Activated naive CD8-positive, alpha-beta T cell treated with anti-CD3 and anti-CD28 coated beads for 36 hours (primary cell): ENCODE results near the gene KDM4C. TPM values are rescaled to one million over a fixed set of nuclear protein-coding genes. Genes with fewer than 3 reads are reported as not detected.

Experiments used
- DNase-seq: peaks from one replicate; pipeline ENCODE4 v3.0.0; 2021
- H3K27ac Mint-ChIP-seq: one replicate; pipeline ENCODE4 v1.8.0; 2022; ENCODE audit warnings: mild to moderate bottlenecking, moderate library complexity, mixed read lengths
- H3K27me3 Mint-ChIP-seq: one replicate; pipeline ENCODE4 v1.8.0; 2022; ENCODE audit warnings: mild to moderate bottlenecking, mixed read lengths
- H3K36me3 Mint-ChIP-seq: one replicate; pipeline ENCODE4 v1.8.0; 2021; ENCODE audit warnings: mild to moderate bottlenecking, mixed read lengths
- H3K4me1 Mint-ChIP-seq: one replicate; pipeline ENCODE4 v1.8.0; 2021; ENCODE audit warnings: mixed read lengths
- H3K4me3 Mint-ChIP-seq: one replicate; pipeline ENCODE4 v1.8.0; 2022; ENCODE audit warnings: mild to moderate bottlenecking, moderate library complexity, mixed read lengths
- H3K9me3 Mint-ChIP-seq: one replicate; pipeline ENCODE4 v1.8.0; 2022; ENCODE audit warnings: mixed read lengths
- total RNA-seq, 2 experiments: library from RNA; stranded (reverse); gene quantifications; one replicate each; pipeline ENCODE4 v1.2.3, GENCODE V29; 2021

Gene KDM4C
- total RNA-seq, 2 experiments from 2014 or later: 22.7 to 22.9 TPM

- Mint-ChIP-seq H3K27me3 (no peaks in the 10 kb centered on the region), H3K9me3 (no peaks in the 10 kb centered on the region), H3K4me3 (no peak overlapping the region), H3K4me1 (peaks cover 42% of the 10 kb centered on the region), H3K27ac (no peak overlapping the region), H3K36me3 (peaks cover 17% of the 10 kb centered on the region)
- no peak for DNase-seq
Measured at GRCh38 chr9:6927838-6928237, 170.1 kb downstream of the KDM4C start.

- Mint-ChIP-seq H3K27me3 (no peaks in the 10 kb centered on the region), H3K4me3 (no peak overlapping the region), H3K9me3 (peaks cover 2% of the 10 kb centered on the region), H3K36me3 (peaks cover 17% of the 10 kb centered on the region), H3K27ac (no peak overlapping the region), H3K4me1 (peaks cover 36% of the 10 kb centered on the region)
- no peak for DNase-seq
Measured at GRCh38 chr9:6928863-6929262, 171.1 kb downstream of the KDM4C start.

GRCh38 chr9:6929441-6930215 is 171.9 kb downstream of the KDM4C start:
- H3K36me3 Mint-ChIP-seq: peaks cover 15% of the 10 kb centered on the region
- no peak overlapping the region for H3K4me3 Mint-ChIP-seq
- H3K27me3 Mint-ChIP-seq: no peaks in the 10 kb centered on the region
- peaks cover 2% of the 10 kb centered on the region for H3K9me3 Mint-ChIP-seq
- H3K27ac Mint-ChIP-seq: no peak overlapping the region
- H3K4me1 Mint-ChIP-seq: peaks cover 34% of the 10 kb centered on the region
- no peak for DNase-seq

GRCh38 chr9:6930827-6931226 is 173.1 kb downstream of the KDM4C start:
- DNase-seq: no peak
- Mint-ChIP-seq H3K9me3 (peaks cover 2% of the 10 kb centered on the region), H3K4me1 (peaks cover 35% of the 10 kb centered on the region), H3K27me3 (no peaks in the 10 kb centered on the region), H3K4me3 (no peak overlapping the region), H3K27ac (no peak overlapping the region), H3K36me3 (peaks cover 12% of the 10 kb centered on the region)

- Mint-ChIP-seq H3K9me3 (peaks cover 2% of the 10 kb centered on the region), H3K27ac (peak overlapping the region; percentile 75), H3K36me3 (peaks cover 10% of the 10 kb centered on the region), H3K4me3 (no peak overlapping the region), H3K27me3 (no peaks in the 10 kb centered on the region), H3K4me1 (peaks cover 33% of the 10 kb centered on the region)
- peak; percentile 51 for DNase-seq
Measured at GRCh38 chr9:6931913-6932312, 174.1 kb downstream of the KDM4C start.

GRCh38 chr9:6936103-6936502 is 178.3 kb downstream of the KDM4C start:
- H3K9me3 Mint-ChIP-seq: peaks cover 2% of the 10 kb centered on the region
- peaks cover 12% of the 10 kb centered on the region for H3K4me1 Mint-ChIP-seq
- peaks cover 13% of the 10 kb centered on the region for H3K36me3 Mint-ChIP-seq

GRCh38 chr9:6937209-6937608 is 179.4 kb downstream of the KDM4C start:
- Mint-ChIP-seq H3K4me1 (peaks cover 10% of the 10 kb centered on the region), H3K27me3 (no peaks in the 10 kb centered on the region), H3K4me3 (no peak overlapping the region), H3K27ac (no peak overlapping the region), H3K9me3 (peaks cover 2% of the 10 kb centered on the region), H3K36me3 (peaks cover 12% of the 10 kb centered on the region)
- no peak for DNase-seq

More at GRCh38 chr9:6936103-6936502, 178.3 kb downstream of the KDM4C start:
- no peak overlapping the region for H3K4me3 Mint-ChIP-seq
- H3K27me3 Mint-ChIP-seq: no peaks in the 10 kb centered on the region
- no peak for DNase-seq
- H3K27ac Mint-ChIP-seq: no peak overlapping the region

GRCh38 chr9:6938447-6938846 is 180.7 kb downstream of the KDM4C start:
- Mint-ChIP-seq H3K27me3 (no peaks in the 10 kb centered on the region), H3K36me3 (peaks cover 9% of the 10 kb centered on the region), H3K27ac (no peak overlapping the region), H3K4me3 (no peak overlapping the region), H3K9me3 (peaks cover 1% of the 10 kb centered on the region), H3K4me1 (peaks cover 14% of the 10 kb centered on the region)
- DNase-seq: no peak

- H3K36me3 Mint-ChIP-seq: peaks cover 8% of the 10 kb centered on the region
- H3K27ac Mint-ChIP-seq: no peak overlapping the region
- H3K4me1 Mint-ChIP-seq: peaks cover 18% of the 10 kb centered on the region
- no peaks in the 10 kb centered on the region for H3K27me3 Mint-ChIP-seq
- DNase-seq: no peak
- H3K9me3 Mint-ChIP-seq: no peaks in the 10 kb centered on the region
- H3K4me3 Mint-ChIP-seq: no peak overlapping the region
Measured at GRCh38 chr9:6938873-6939272, 181.1 kb downstream of the KDM4C start.

- peaks cover 26% of the 10 kb centered on the region for H3K4me1 Mint-ChIP-seq
- peaks cover 8% of the 10 kb centered on the region for H3K36me3 Mint-ChIP-seq
- no peaks in the 10 kb centered on the region for H3K27me3 Mint-ChIP-seq
- H3K9me3 Mint-ChIP-seq: no peaks in the 10 kb centered on the region
- no peak overlapping the region for H3K27ac Mint-ChIP-seq
- no peak overlapping the region for H3K4me3 Mint-ChIP-seq
- no peak for DNase-seq
Measured at GRCh38 chr9:6941501-6941900, 183.7 kb downstream of the KDM4C start.

GRCh38 chr9:6942406-6942805 is 184.6 kb downstream of the KDM4C start:
- Mint-ChIP-seq H3K9me3 (no peaks in the 10 kb centered on the region), H3K4me3 (no peak overlapping the region), H3K27me3 (no peaks in the 10 kb centered on the region), H3K4me1 (peaks cover 22% of the 10 kb centered on the region), H3K36me3 (peaks cover 8% of the 10 kb centered on the region), H3K27ac (no peak overlapping the region)
- no peak for DNase-seq

GRCh38 chr9:6943293-6943692 is 185.5 kb downstream of the KDM4C start:
- Mint-ChIP-seq H3K36me3 (peaks cover 13% of the 10 kb centered on the region), H3K4me1 (peaks cover 25% of the 10 kb centered on the region), H3K27ac (no peak overlapping the region), H3K27me3 (no peaks in the 10 kb centered on the region), H3K4me3 (no peak overlapping the region), H3K9me3 (peaks cover under 1% of the 10 kb centered on the region)
- no peak for DNase-seq

- H3K9me3 Mint-ChIP-seq: peaks cover 1% of the 10 kb centered on the region
- peaks cover 13% of the 10 kb centered on the region for H3K36me3 Mint-ChIP-seq
- no peak for DNase-seq
- no peak overlapping the region for H3K27ac Mint-ChIP-seq
- H3K4me3 Mint-ChIP-seq: no peak overlapping the region
- no peaks in the 10 kb centered on the region for H3K27me3 Mint-ChIP-seq
- H3K4me1 Mint-ChIP-seq: peaks cover 25% of the 10 kb centered on the region
Measured at GRCh38 chr9:6944093-6944551, 186.3 kb downstream of the KDM4C start.

- Mint-ChIP-seq H3K36me3 (peaks cover 16% of the 10 kb centered on the region), H3K27ac (no peak overlapping the region), H3K4me3 (no peak overlapping the region), H3K9me3 (peaks cover 1% of the 10 kb centered on the region), H3K27me3 (no peaks in the 10 kb centered on the region), H3K4me1 (peaks cover 25% of the 10 kb centered on the region)
- DNase-seq: no peak
Measured at GRCh38 chr9:6944896-6945295, 187.1 kb downstream of the KDM4C start.

- H3K4me1 Mint-ChIP-seq: peaks cover 28% of the 10 kb centered on the region
- no peak overlapping the region for H3K27ac Mint-ChIP-seq
- H3K36me3 Mint-ChIP-seq: peaks cover 16% of the 10 kb centered on the region
- peaks cover 1% of the 10 kb centered on the region for H3K9me3 Mint-ChIP-seq
- no peak overlapping the region for H3K4me3 Mint-ChIP-seq
- DNase-seq: no peak
- H3K27me3 Mint-ChIP-seq: no peaks in the 10 kb centered on the region
Measured at GRCh38 chr9:6945816-6946215, 188.0 kb downstream of the KDM4C start.

- no peak overlapping the region for H3K27ac Mint-ChIP-seq
- DNase-seq: no peak
Measured at GRCh38 chr9:6946583-6947166, 188.9 kb downstream of the KDM4C start.

More at GRCh38 chr9:6946583-6947166, 188.9 kb downstream of the KDM4C start:
- no peak overlapping the region for H3K4me3 Mint-ChIP-seq
- peaks cover 29% of the 10 kb centered on the region for H3K4me1 Mint-ChIP-seq
- peaks cover 1% of the 10 kb centered on the region for H3K9me3 Mint-ChIP-seq
- peaks cover 16% of the 10 kb centered on the region for H3K36me3 Mint-ChIP-seq
- no peaks in the 10 kb centered on the region for H3K27me3 Mint-ChIP-seq
